Stimulated activated CD8-positive, alpha-beta memory T cell treated with anti-CD3 and anti-CD28 coated beads, Interleukin-4, amount 100 ng/mL, for 1 hour (primary cell): ENCODE results near the gene ATP2B1.
"Not testable (repeated sequence)": the region's sequence is repeated elsewhere in the genome, so short reads cannot be mapped to it uniquely, and the experiment has no call there.

Experiments used
- DNase-seq, 2 donors: peaks; one replicate each; pipeline ENCODE4 v3.0.0-alpha.2; 2020; ENCODE audit warnings: low read depth in 2 of 2, low spot score in 1 of 2

Gene ATP2B1

GRCh38 chr12:89717759-89718523 lies 9.3 kb upstream of the ATP2B1 start:
- no peak for DNase-seq

GRCh38 chr12:89712706-89713105 lies 4.1 kb upstream of the ATP2B1 start:
- no peak for DNase-seq

GRCh38 chr12:89710873-89711750 lies 2.5 kb upstream of the ATP2B1 start:
- no peak for DNase-seq

GRCh38 chr12:89709995-89710872 lies 1.6 kb upstream of the ATP2B1 start:
- peak; percentile 22 to 34 for DNase-seq

- peak; percentile 100 for DNase-seq
Measured at GRCh38 chr12:89709157-89709994, 738 bp upstream of the ATP2B1 start.

- peak in 1 of 2 donors; percentile 11 for DNase-seq
Measured at GRCh38 chr12:89707703-89708564, 704 bp downstream of the ATP2B1 start.

- DNase-seq, result no peak
Measured at GRCh38 chr12:89706986-89707702, 1.5 kb downstream of the ATP2B1 start.

GRCh38 chr12:89706551-89706950 lies 2.1 kb downstream of the ATP2B1 start:
- no peak for DNase-seq

- no peak for DNase-seq
Measured at GRCh38 chr12:89704457-89704856, 4.2 kb downstream of the ATP2B1 start.

GRCh38 chr12:89703768-89704167 lies 4.9 kb downstream of the ATP2B1 start:
- no peak for DNase-seq

- no peak for DNase-seq
Measured at GRCh38 chr12:89702503-89702902, 6.1 kb downstream of the ATP2B1 start.

GRCh38 chr12:89701606-89702206 lies 6.9 kb downstream of the ATP2B1 start:
- no peak for DNase-seq

- no peak for DNase-seq
Measured at GRCh38 chr12:89700191-89700810, 8.3 kb downstream of the ATP2B1 start.

GRCh38 chr12:89698607-89699006 lies 10.0 kb downstream of the ATP2B1 start:
- no peak for DNase-seq

GRCh38 chr12:89697728-89698127 lies 10.9 kb downstream of the ATP2B1 start:
- DNase-seq, result not testable (repeated sequence)

GRCh38 chr12:89697296-89697695 lies 11.3 kb downstream of the ATP2B1 start:
- DNase-seq, result no peak

- no peak for DNase-seq
Measured at GRCh38 chr12:89695830-89696229, 12.8 kb downstream of the ATP2B1 start.

- no peak for DNase-seq
Measured at GRCh38 chr12:89695100-89695499, 13.5 kb downstream of the ATP2B1 start.
